ENCODE measurements around the gene LYSMD4.

LYSMD4 gene

GRCh38 chr15:99726333-99726732 lies 6.9 kb downstream of the LYSMD4 start:
- Histone ChIP-seq H3K27ac (ENCODE audit: low read depth, low read length, poor library complexity, severe bottlenecking) (no peak overlapping the region), H3K9me2 (ENCODE audit: low read depth, low read length) (no peaks in the 10 kb centered on the region), H4K20me1 (ENCODE audit: insufficient read depth, low read length) (no peaks in the 10 kb centered on the region; the same call in 1 of the 2 replicates), H2AFZ (ENCODE audit: low read length) (no peak overlapping the region), H3K79me2 (ENCODE audit: insufficient read depth, low read length) (no peaks in the 10 kb centered on the region), H3F3A (ENCODE audit: insufficient read depth, low read length) (no peaks in the 10 kb centered on the region), H3K4me3 (ENCODE audit: low read depth, low read length, poor library complexity, severe bottlenecking) (no peak overlapping the region), H3K9me3 (ENCODE audit: low read length) (no peaks in the 10 kb centered on the region), H3K4me1 (ENCODE audit: insufficient read depth, low read length, severe bottlenecking) (no peaks in the 10 kb centered on the region), H3K9ac (ENCODE audit: low read length) (no peak overlapping the region), H3K27me3 (ENCODE audit: insufficient read depth, low read length) (no peaks in the 10 kb centered on the region), H3K36me3 (ENCODE audit: insufficient read depth, low read length) (no peaks in the 10 kb centered on the region; the same call in 1 of the 2 replicates), H3K4me2 (ENCODE audit: low read length) (no peak overlapping the region)
- TF ChIP-seq CTCF (IDR thresholded peaks at IDR 0.05; ENCODE audit: low read length) (no peak), EZH2 (IDR thresholded peaks at IDR 0.05; ENCODE audit: borderline replicate concordance, low read length) (no peak)

GRCh38 chr15:99722406-99722805 lies 10.8 kb downstream of the LYSMD4 start:
- no peak overlapping the region for H3K4me3 ChIP-seq (ENCODE audit: low read depth, low read length, poor library complexity, severe bottlenecking)
- H3K4me2 ChIP-seq (ENCODE audit: low read length), result no peak overlapping the region
- no peaks in the 10 kb centered on the region for H3K79me2 ChIP-seq (ENCODE audit: insufficient read depth, low read length)
- no peaks in the 10 kb centered on the region for H4K20me1 ChIP-seq (ENCODE audit: insufficient read depth, low read length)
- H3K27ac ChIP-seq (ENCODE audit: low read depth, low read length, poor library complexity, severe bottlenecking), result no peak overlapping the region
- H3K9ac ChIP-seq (ENCODE audit: low read length), result no peak overlapping the region
- no peaks in the 10 kb centered on the region for H3K9me2 ChIP-seq (ENCODE audit: low read depth, low read length)
- H3K36me3 ChIP-seq (ENCODE audit: insufficient read depth, low read length), result no peaks in the 10 kb centered on the region
- no peaks in the 10 kb centered on the region for H3K9me3 ChIP-seq (ENCODE audit: low read length)
- TF ChIP-seq CTCF (IDR thresholded peaks at IDR 0.05; ENCODE audit: low read length) (no peak), EZH2 (IDR thresholded peaks at IDR 0.05; ENCODE audit: borderline replicate concordance, low read length) (no peak)
- no peak overlapping the region for H2AFZ ChIP-seq (ENCODE audit: low read length)
- no peaks in the 10 kb centered on the region for H3K27me3 ChIP-seq (ENCODE audit: insufficient read depth, low read length)
- peaks cover 27% of the 10 kb centered on the region for H3K4me1 ChIP-seq (ENCODE audit: insufficient read depth, low read length, severe bottlenecking)
- H3F3A ChIP-seq (ENCODE audit: insufficient read depth, low read length), result no peaks in the 10 kb centered on the region

GRCh38 chr15:99721896-99722295 lies 11.3 kb downstream of the LYSMD4 start:
- H3K9me2 ChIP-seq (ENCODE audit: low read depth, low read length), result no peaks in the 10 kb centered on the region
- no peaks in the 10 kb centered on the region for H3K9me3 ChIP-seq (ENCODE audit: low read length)
- no peaks in the 10 kb centered on the region for H3K27me3 ChIP-seq (ENCODE audit: insufficient read depth, low read length)
- H3K36me3 ChIP-seq (ENCODE audit: insufficient read depth, low read length), result no peaks in the 10 kb centered on the region
- TF ChIP-seq CTCF (IDR thresholded peaks at IDR 0.05; ENCODE audit: low read length), result no peak
- TF ChIP-seq EZH2 (IDR thresholded peaks at IDR 0.05; ENCODE audit: borderline replicate concordance, low read length), result no peak
- no peak overlapping the region for H3K4me3 ChIP-seq (ENCODE audit: low read depth, low read length, poor library complexity, severe bottlenecking)
- no peak overlapping the region for H2AFZ ChIP-seq (ENCODE audit: low read length)
- peaks cover 27% of the 10 kb centered on the region for H3K4me1 ChIP-seq (ENCODE audit: insufficient read depth, low read length, severe bottlenecking)
- H3K27ac ChIP-seq (ENCODE audit: low read depth, low read length, poor library complexity, severe bottlenecking), result no peak overlapping the region
- H3K4me2 ChIP-seq (ENCODE audit: low read length), result no peak overlapping the region
- no peak overlapping the region for H3K9ac ChIP-seq (ENCODE audit: low read length)
- no peaks in the 10 kb centered on the region for H3K79me2 ChIP-seq (ENCODE audit: insufficient read depth, low read length)
- H4K20me1 ChIP-seq (ENCODE audit: insufficient read depth, low read length), result no peaks in the 10 kb centered on the region
- no peaks in the 10 kb centered on the region for H3F3A ChIP-seq (ENCODE audit: insufficient read depth, low read length)

Measured in OCI-LY1 (cell line).